GM10266 (cell line): Measurements from ENCODE around the gene BPI.
"Not testable (repeated sequence)": the region's sequence is repeated elsewhere in the genome, so short reads cannot be mapped to it uniquely, and the experiment has no call there.

Source experiments
- DNase-seq: peaks from one replicate; pipeline ENCODE4 v3.0.0; 2012; ENCODE audit errors: extremely low spot score
- TF ChIP-seq, protein P1 (sequence below): IDR thresholded peaks from 2 replicates; pipeline ENCODE4 v1.5.1; 2012; ENCODE audit warnings: mild to moderate bottlenecking, low read depth; ENCODE audit not compliant: control insufficient read depth, insufficient read depth; ENCODE audit errors: missing control alignments

The BPI gene

DNA sequence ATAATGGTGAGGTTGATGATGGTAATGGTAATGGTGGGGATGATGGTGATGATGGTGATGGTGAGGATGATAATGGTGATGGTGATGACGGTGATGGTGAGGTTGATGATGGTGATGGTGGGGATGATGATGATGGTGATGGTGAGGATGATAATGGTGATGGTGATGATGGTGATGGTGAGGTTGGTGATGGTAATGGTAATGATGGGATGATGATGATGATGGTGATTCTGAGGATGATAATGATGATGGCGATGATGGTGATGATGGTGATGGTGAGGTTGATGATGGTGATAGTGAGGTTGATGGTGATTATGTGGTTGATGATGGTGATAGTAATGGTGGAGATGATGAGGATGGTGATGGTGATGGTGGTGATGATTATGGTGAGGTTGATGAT, 9.7 kb downstream of the BPI start:
- TF ChIP-seq, protein P1, sequence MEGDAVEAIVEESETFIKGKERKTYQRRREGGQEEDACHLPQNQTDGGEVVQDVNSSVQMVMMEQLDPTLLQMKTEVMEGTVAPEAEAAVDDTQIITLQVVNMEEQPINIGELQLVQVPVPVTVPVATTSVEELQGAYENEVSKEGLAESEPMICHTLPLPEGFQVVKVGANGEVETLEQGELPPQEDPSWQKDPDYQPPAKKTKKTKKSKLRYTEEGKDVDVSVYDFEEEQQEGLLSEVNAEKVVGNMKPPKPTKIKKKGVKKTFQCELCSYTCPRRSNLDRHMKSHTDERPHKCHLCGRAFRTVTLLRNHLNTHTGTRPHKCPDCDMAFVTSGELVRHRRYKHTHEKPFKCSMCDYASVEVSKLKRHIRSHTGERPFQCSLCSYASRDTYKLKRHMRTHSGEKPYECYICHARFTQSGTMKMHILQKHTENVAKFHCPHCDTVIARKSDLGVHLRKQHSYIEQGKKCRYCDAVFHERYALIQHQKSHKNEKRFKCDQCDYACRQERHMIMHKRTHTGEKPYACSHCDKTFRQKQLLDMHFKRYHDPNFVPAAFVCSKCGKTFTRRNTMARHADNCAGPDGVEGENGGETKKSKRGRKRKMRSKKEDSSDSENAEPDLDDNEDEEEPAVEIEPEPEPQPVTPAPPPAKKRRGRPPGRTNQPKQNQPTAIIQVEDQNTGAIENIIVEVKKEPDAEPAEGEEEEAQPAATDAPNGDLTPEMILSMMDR = no peak
- no peak for DNase-seq

DNA sequence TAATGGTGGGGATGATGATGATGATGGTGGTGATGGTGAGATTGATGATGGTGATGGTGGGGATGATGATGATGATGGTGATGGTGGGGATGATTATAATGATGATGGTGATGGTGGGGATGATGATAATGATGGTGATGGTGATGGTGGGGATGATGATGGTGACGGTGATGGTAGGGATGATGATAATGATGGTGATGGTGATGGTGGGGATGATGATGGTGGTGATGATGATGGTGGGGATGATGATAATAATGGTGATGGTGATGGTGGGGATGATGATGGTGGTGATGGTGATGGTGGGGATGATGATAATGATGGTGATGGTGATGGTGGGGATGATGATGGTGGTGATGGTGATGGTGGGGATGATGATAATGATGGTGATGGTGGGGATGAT, 10.4 kb downstream of the BPI start:
- not testable (repeated sequence) for DNase-seq

DNA sequence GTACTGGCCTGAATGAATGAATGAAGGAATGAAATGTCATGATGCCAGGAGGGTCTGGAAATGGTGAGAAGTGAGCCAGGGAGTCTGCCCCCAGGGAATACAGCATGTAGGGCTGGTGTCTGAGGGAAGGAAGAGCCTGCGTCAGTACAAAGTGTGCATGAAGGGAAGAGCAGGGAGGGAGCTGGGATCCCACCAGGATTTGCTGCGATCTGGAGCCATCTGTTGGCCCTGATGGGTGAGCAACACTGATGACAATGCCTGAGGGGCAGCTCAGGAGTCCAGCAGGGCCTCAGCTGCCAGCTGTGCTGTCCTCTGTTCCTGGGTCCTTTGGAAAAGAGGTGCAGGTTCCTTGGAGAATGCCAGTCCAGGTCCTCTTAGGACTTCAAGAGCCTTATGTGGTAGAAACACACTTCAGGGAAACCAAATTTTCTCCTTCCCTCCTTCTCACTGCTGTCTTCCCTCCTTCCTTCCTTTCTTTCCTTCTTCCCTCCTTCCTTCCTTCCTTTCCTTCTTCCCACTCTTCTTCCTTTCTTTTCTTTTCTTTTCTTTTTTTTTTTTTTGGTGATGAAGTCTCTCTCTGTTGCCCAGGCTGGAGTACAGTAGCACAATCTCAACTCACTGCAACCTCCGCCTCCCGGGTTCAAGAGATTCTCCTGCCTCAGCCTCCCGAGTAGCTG, 11.5 kb downstream of the BPI start:
- no peak for DNase-seq
- TF ChIP-seq, protein P1 = no peak

DNA sequence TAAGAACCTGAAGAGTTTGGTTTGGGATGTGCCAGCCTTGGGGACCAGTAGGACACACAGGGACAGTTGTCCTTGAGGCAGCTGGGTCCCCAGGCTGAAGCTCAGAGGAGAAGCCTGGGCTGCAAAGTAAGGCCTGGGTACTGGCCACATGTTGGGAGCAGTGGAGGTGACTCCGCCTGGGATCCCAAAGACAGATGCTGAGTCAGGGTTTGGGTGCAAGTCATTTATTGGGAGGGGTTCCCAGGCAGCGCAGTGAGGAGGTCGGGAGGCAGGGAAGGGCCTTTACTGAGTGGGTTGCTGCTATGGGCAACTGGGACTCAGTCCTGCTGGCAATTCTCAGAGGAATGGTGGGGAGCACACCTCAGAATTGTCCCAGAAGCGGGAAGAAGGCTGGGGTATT, 12.4 kb downstream of the BPI start:
- TF ChIP-seq, protein P1 = no peak
- no peak for DNase-seq

GRCh38 chr20:38317422-38317821, 13.5 kb downstream of the BPI start:
- TF ChIP-seq, protein P1 = no peak
- no peak for DNase-seq

DNA sequence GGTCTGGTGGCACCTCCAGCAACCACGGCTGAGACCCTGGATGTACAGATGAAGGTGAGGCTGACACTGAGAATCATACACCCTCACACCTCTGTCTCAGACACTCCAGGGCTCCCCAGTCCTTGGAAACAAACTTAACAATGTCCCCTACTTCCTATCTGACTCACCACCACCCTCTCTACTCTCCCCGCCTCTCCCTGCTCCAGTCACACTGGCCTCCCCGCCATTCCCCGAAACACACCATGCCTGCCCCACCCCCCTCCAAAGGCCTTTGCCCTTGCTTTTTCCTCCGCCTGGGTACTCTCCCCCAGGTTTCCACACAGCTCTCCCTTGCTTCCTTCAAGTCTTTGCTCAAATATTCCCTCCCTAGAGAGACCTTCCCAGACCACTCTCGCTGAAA, 16.3 kb downstream of the BPI start:
- DNase-seq = no peak
- TF ChIP-seq, protein P1 = no peak

GRCh38 chr20:38321959-38322598, 18.1 kb downstream of the BPI start:
- DNase-seq = peak; percentile 27

More at GRCh38 chr20:38321959-38322598, 18.1 kb downstream of the BPI start:
- TF ChIP-seq, protein P1 = peak; percentile 38
